HFFc6 (cell line): ENCODE results near the gene SMIM35. TPM values are rescaled to one million over a fixed set of nuclear protein-coding genes. Genes with fewer than 3 reads are reported as not detected.

ENCODE experiments used
- DNase-seq: peaks from one replicate; pipeline ENCODE4 v3.0.0-alpha.2; 2018
- H3K27ac Mint-ChIP-seq: 2 replicates; pipeline ENCODE4 v1.8.0; 2020; ENCODE audit warnings: mild to moderate bottlenecking, mixed read lengths
- H3K27me3 Mint-ChIP-seq: 2 replicates; pipeline ENCODE4 v1.8.0; 2021; ENCODE audit warnings: mild to moderate bottlenecking, moderate library complexity, mixed read lengths; ENCODE audit not compliant: insufficient read depth
- H3K36me3 Mint-ChIP-seq: 2 replicates; pipeline ENCODE4 v1.8.0; 2021; ENCODE audit warnings: low read depth, mixed read lengths
- H3K4me1 Mint-ChIP-seq: 2 replicates; pipeline ENCODE4 v1.8.0; 2020; ENCODE audit warnings: low read depth, mixed read lengths
- H3K4me3 Mint-ChIP-seq: 2 replicates; pipeline ENCODE4 v1.8.0; 2020; ENCODE audit warnings: mild to moderate bottlenecking, moderate library complexity, mixed read lengths
- H3K9me3 Mint-ChIP-seq: 2 replicates; pipeline ENCODE4 v1.8.0; 2020; ENCODE audit warnings: mild to moderate bottlenecking, mixed read lengths
- CTCF ChIP-seq: fragments of 200-600 bp; sonication (generic); IDR thresholded peaks from 2 replicates; pipeline ENCODE4 v1.5.0; 2021; ENCODE audit warnings: antibody characterized with exemption, mild to moderate bottlenecking
- total RNA-seq, 6 experiments: library from RNA; stranded (reverse); fragmentation: NEBNext Ultra II Directional; extraction: Animal tissue kit (Norgen Biotek cat#: 25700); gene quantifications; 2 replicates in 1 of 6; 3 replicates in 5 of 6; pipeline ENCODE4 v1.2.3, GENCODE V29; 2021

SMIM35 gene
- total RNA-seq, 6 experiments from 2014 or later, result not detected

GRCh38 chr11:118100691-118101232 lies 14.0 kb upstream of the SMIM35 start:
- TF ChIP-seq CTCF, result no peak
- no peaks in the 10 kb centered on the region for H3K4me1 Mint-ChIP-seq
- H3K9me3 Mint-ChIP-seq, result no peaks in the 10 kb centered on the region
- H3K36me3 Mint-ChIP-seq, result no peaks in the 10 kb centered on the region
- DNase-seq, result no peak
- H3K4me3 Mint-ChIP-seq, result no peak overlapping the region
- no peak overlapping the region for H3K27ac Mint-ChIP-seq
- H3K27me3 Mint-ChIP-seq, result peaks cover 42% of the 10 kb centered on the region

GRCh38 chr11:118099838-118100556 lies 13.2 kb upstream of the SMIM35 start:
- H3K27ac Mint-ChIP-seq, result no peak overlapping the region
- no peak for TF ChIP-seq CTCF
- no peak for DNase-seq
- no peak overlapping the region for H3K4me3 Mint-ChIP-seq
- no peaks in the 10 kb centered on the region for H3K9me3 Mint-ChIP-seq
- peaks cover 44% of the 10 kb centered on the region for H3K27me3 Mint-ChIP-seq
- H3K36me3 Mint-ChIP-seq, result no peaks in the 10 kb centered on the region
- H3K4me1 Mint-ChIP-seq, result no peaks in the 10 kb centered on the region

GRCh38 chr11:118098996-118099837 lies 12.5 kb upstream of the SMIM35 start:
- H3K27ac Mint-ChIP-seq, result no peak overlapping the region
- no peaks in the 10 kb centered on the region for H3K9me3 Mint-ChIP-seq
- TF ChIP-seq CTCF, result no peak
- peaks cover 43% of the 10 kb centered on the region for H3K27me3 Mint-ChIP-seq
- no peak overlapping the region for H3K4me3 Mint-ChIP-seq
- H3K4me1 Mint-ChIP-seq, result no peaks in the 10 kb centered on the region
- no peaks in the 10 kb centered on the region for H3K36me3 Mint-ChIP-seq
- no peak for DNase-seq

GRCh38 chr11:118095967-118096367 lies 9.2 kb upstream of the SMIM35 start:
- H3K36me3 Mint-ChIP-seq, result no peaks in the 10 kb centered on the region
- no peak overlapping the region for H3K4me3 Mint-ChIP-seq
- H3K27ac Mint-ChIP-seq, result no peak overlapping the region
- peaks cover 40% of the 10 kb centered on the region for H3K27me3 Mint-ChIP-seq
- no peak for DNase-seq
- H3K9me3 Mint-ChIP-seq, result no peaks in the 10 kb centered on the region
- H3K4me1 Mint-ChIP-seq, result no peaks in the 10 kb centered on the region
- no peak for TF ChIP-seq CTCF

- no peak for TF ChIP-seq CTCF
- no peaks in the 10 kb centered on the region for H3K9me3 Mint-ChIP-seq
- no peak overlapping the region for H3K4me3 Mint-ChIP-seq
- no peaks in the 10 kb centered on the region for H3K4me1 Mint-ChIP-seq
- no peaks in the 10 kb centered on the region for H3K36me3 Mint-ChIP-seq
- no peak for DNase-seq
- H3K27ac Mint-ChIP-seq, result no peak overlapping the region
- peaks cover 37% of the 10 kb centered on the region for H3K27me3 Mint-ChIP-seq
Measured at GRCh38 chr11:118095493-118095892, 8.7 kb upstream of the SMIM35 start.
